T-helper 1 cell treated with Interleukin-12 subunit alpha and Interleukin-12 subunit beta and Interleukin-4 antibody, amounts not matched to agents 30 ng/mL and 1 ng/mL, for 36 hours (primary cell): Measurements from ENCODE around the gene TMEM164. TPM values are rescaled to one million over a fixed set of nuclear protein-coding genes. Genes with fewer than 3 reads are reported as not detected.

Experiments used
- intact Hi-C: fragments of 100-400 bp; cut with micrococcal nuclease; formaldehyde crosslinking; loops from one replicate; pipeline ENCODE4 v1.15.1; 2024
- total RNA-seq: library from RNA; stranded (reverse); gene quantifications from 2 replicates; pipeline ENCODE4 v1.2.3, GENCODE V29; 2022

The TMEM164 gene
- total RNA-seq, 1 donor from 2014 or later: 26.2 TPM

DNA sequence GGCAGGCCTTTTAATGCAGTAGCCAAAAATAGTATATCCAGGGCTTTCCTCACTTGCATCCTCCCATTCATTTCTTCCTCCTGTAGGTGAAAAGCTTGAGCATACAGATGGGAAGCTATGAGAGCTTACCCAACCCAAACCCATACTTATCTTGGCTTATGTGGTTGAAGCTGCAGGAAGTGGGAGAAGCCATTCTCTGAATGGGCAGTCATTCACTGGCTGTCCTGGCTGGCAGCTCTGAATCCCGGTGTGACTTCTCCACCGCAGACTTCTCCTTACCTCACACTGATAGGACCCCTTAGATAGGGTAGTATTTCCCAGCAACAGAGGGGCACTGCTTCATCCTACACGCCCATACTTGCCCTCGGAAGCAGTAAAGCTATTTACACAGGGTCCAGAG lies 189.6 kb downstream of the TMEM164 start:
- intact Hi-C loops: no loop called here

DNA sequence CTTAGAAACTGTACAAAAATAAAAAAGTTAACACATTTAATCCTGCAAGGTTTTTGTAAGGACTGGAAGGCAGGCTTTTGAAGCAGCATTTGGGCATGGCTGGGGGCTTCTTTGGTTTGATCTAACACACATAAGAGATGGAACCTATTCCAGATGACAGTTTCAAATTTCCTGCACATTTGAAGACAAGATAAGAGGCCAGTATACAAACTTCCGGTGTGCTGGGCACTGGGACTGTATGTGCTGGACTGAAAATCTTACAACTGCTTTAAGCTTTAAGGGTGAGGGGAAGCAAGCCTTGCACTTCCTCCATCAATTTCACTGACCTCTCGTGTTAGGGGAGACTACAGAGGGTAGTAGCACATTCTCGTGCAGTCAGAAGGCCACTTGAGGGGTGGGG lies 192.1 kb downstream of the TMEM164 start:
- intact Hi-C loops: no loop called here

DNA sequence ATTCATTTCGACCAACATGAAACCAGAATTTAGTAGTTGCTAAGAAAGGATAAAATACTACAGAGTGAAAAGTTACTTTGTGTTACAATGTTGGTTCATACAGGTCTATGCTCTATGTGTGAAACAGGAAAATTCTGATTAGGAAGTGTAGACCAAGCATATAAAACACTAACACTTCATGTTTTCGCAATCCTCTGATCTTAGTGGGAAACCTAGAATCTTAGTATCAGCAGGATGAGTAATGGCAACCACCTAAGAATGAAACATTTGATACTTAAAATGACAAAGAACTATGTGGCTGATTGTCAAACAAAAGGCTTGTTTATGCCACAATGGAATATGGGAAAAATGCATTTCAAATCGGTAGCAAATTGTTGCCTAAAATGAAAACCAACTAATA lies 198.9 kb downstream of the TMEM164 start:
- intact Hi-C loops: no loop called here

DNA sequence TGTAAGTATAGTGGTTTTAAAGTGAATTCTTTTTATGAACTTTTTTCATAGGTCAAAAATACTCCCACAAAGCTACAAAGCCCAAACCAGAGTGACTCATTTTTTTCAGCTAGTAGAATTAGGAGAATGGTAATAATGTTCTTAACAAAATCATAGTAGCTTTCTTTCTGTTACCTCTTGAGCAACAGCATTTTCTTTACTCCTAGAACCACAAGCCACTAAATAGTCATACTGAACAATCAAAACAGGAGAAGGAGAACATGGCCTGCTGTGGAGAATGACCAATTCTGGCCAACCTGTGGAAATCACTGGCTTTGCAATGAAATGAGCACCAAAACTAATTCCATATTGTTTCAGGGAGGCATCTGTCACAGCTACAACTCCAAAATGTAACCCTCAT lies 202.1 kb downstream of the TMEM164 start:
- intact Hi-C loops: no loop called here

DNA sequence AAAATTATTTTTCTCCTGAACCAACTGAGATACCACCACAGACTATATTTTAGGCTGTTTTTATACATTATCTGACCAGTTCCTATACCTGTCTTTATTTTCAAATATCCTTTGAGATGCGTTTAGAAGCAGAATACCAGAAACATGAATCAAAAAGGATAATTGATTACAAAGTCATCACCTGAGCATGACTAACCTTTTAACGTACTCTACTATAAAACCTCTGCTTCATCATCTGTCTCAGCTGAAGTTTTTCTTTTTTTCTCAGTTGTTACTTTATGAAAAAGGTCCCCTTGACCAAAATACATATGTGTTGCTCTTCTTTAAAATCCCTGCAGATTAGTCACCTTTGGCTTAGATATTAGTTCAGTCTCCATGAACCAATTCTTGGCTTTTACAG lies 205.2 kb downstream of the TMEM164 start:
- intact Hi-C loops: no loop called here

DNA sequence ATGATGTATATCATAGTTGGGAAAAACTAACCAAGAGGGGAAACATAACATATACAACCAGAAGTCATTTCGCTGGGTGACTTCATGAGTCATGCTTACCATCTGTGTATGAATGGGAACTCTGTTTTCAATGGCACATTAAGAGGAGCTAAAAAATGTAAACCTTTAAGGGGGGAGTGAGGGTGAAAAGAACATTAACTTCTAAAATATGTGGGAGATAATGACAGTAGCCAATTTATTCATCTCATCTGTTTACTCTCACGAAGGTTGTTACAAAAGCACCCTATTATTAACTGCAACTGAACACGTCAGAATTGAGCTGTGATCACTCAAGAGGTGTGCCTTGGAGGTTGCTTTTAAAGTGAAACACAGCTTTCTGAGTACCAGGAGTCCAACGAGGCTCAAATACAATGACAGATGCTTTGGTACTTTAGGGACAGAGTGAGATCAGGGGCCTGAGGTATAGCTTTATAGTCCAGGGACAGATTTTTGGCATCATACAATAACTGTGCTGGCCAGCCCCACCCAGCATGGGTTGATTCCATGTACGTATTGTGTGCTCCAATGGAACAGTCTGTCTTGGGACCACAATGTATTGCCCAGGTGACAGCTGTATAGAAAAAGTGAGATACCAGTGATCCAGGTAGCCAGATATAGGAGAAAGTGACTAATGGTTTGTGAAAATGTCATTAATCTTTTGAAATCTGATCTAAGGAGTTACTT lies 207.7 kb downstream of the TMEM164 start:
- intact Hi-C loops: no loop called here

DNA sequence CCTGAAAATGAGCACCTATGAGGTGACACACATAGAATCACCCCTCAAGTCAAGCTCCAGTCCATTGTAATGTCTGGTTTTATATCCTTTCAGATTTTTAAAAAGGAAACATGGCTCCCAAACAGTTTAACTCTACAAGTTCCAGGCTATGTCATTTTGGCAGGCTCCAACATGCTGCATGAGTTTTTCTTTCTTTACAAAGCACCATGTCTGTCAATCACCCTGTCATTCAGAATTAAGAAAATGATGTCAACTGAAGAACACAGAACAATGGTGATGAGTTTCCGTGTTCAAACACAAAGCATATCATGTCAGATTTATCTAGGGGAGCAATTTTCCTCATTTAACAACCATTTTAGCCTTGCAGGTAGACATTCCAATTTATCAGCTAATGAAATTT lies 208.4 kb downstream of the TMEM164 start:
- intact Hi-C loops: no loop called here

DNA sequence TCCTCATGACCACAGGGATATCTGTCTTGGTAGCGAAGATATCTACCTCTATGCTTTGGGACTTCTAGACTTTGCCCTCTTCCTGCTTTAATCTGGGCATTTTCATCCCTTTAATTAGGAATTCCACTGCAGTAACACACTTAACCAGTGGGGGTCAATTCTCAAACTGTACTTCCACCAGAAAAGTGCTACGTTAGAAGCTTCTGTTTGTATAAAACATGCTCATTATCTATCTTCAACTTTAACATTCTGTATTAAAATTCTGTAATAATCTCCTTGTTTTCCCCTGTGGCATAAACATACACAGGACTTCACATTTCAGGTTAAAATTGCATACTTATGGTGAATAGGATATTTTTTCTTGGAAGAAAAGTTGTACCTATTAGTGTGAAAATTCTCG lies 209.4 kb downstream of the TMEM164 start:
- intact Hi-C loops: no loop called here

DNA sequence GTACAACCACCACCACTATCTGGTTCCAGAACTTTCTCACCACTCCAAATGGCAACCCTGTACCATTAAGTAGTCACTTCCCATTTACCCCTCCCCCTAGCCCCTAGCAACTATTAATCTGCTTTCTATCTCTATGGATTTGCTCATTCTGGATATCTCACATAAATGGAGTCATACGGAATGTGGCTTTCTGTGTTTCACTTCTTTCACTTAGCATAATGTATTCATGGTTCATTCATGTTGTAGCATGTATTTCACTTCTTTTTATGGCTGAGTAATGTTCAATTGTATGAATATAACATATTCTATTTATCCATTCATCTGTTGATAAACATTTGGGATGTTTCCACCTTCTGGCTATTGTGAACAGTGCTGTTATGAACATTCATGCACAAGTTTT lies 210.3 kb downstream of the TMEM164 start:
- intact Hi-C loops: no loop called here

DNA sequence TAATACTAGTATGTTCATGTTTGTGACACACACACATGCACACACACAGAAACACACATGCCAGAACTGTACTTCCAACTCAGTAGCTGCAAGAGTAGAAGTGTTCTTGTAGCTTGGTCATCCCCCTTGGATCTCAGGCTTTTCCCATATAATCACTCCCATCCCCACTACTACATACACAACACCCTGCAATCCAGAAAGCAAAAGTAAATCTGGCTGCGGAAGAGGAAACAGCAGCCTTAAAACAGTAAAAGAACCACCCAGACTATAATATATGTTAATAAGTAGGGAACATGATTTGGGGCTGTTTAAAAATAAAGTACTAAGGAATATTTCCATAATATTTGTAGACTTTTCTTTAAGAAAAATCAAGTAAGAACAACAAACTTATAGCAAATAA lies 211.8 kb downstream of the TMEM164 start:
- intact Hi-C loops: no loop called here

DNA sequence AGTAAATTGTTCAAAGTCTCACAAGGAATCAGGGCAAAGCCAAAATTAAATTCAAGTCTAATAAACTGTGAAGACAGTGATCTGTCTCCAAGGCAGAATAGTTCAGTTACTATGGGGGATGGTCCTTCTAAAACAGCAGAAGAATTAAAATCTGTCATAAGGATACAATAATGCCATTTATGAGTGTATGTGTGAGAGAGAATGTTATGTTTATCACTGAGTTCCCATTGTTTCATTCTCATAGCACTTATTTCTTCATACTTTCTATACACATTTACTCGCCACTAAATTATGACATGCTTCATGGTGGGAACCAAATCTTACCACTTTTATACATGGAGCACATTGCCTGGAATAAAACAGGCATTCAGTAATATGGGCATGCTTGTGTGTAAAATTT lies 212.5 kb downstream of the TMEM164 start:
- intact Hi-C loops: no loop called here

DNA sequence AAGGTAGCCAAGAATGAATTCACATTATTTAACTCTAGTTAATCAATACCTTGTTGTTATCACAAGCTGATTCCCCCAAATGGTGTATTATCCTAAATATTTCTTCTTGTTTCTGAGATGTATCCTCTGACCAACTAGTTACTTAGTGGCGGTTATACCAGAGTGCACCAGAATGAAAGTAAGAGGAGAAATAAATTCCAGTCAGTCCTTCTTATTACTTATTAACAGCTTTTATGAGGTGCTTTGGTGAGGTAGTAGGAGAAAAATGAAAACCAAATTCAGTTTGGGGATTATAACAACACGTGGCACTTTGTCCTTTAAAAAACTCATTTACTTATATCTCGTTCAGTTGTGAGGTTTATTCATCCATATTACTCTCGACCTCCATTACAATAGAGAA lies 213.1 kb downstream of the TMEM164 start:
- intact Hi-C loops: no loop called here

DNA sequence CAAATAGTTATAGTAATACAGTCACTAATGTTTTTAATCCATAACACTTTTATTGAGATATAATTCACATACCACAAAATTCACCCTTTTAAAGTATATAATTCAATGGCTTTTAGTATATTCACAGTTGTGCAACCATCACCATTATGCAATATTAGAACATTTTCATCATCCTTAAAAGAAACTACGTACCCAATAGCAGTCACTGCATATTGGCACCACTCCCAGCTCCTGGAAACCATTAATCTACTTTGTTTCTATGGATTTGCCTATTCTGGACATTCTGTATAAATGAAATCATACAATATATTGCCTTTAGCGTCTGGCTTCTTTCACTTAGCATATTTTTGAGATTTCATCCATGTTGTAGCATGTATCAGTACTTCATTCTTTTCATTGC lies 215.7 kb downstream of the TMEM164 start:
- intact Hi-C loops: no loop called here

DNA sequence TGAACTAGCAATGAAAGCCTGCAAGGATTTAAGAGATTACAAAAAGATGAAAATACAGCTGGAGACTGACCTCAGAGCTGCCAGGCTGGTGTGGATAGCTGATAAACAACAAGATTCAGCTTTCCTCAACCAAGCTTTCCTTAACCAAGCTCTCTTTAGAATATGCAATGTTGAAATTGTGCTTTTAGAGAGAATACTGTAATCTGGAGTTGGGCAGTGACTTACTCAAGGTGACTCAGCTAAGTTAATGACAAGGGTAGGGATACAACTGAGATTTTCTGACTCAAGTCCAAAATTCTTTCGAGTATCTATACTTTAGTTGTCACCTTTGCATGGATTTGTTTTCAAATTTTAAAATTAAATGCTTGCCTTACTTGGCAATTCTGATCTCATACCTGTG lies 217.0 kb downstream of the TMEM164 start:
- intact Hi-C loops: no loop called here

DNA sequence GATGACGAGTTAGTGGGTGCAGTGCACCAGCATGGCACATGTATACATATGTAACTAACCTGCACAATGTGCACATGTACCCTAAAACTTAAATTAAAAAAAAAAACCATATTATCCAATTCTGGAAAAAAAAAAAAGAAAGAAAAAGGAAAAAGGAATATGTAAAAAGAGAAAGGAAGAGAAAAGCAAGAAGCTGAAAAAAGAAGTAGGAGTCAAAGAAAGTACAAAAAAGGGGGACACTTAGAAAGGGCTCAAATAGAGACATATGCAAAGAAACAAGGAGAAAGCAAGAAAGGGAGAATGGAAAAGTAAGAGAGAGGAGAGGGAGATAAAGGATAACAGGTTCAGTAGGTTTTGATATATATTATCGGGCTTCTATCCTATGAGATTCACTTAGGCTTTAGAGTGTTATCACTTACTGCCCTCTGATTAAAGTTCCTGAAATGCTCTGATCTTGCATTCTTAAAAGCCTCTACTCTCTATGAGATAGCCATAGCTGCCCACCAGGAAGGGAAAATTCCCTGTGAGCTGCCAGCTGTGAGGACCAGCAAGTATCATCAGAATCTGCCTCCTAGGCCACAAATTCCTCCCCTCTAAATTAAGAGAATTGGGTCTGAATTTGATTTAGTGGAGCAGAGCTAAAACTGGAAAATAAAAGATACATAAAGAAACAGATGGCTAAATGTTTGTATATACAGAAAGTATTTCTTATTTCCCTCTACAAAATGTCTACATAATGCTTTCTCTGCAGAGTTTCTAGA lies 219.8 kb downstream of the TMEM164 start:
- intact Hi-C loops: no loop called here

DNA sequence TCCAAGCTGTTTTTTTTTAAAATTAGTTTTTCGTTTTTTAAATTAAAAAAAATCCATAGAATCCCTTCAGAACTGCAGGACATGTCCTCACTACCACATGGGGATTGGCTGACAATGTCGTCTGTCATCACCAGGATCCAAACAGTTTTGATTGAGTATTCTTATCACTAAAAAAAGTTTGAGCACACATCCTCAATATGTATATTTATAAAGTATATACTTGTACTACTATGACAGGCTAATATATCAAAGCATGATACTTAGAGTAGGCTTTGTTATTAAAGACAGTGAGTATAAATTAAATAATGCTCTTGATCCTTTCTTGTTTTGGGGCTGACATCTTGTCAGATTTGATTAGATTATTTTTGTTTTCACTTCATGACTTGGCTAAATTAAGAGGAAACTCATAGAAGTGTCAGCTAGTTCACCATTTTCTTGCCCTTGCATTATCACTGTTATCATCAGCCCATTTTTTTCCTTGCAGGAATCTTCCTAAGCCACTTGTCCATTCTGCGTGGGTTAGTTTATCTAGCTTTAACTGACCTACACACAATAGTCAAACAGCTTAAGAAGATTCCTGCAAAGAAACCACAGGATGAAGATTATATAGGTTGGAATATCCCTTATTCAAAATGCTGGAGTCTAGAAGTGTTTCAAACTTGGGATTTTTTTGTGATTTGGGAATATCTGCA lies 222.2 kb downstream of the TMEM164 start:
- intact Hi-C loops: no loop called here

DNA sequence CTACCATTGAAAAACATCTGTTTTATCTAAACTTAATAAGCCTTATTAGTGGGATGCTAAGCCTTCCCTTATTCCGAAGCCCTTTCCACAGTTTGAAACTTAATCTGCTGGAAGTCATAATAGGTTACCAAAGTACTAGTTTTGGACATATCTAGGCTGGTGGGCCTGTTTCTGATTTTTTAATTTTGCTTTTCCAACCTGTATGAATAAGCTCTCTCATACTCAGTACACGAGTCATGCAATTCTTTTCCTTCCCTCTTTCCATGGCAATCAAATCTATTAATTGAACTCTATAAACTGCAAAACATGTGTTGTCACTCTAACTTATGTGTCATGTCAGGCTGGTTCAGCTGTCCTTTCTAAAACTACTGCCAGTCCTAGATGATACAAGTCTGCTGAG lies 224.0 kb downstream of the TMEM164 start:
- intact Hi-C loops: no loop called here
